IMR-90 (cell line): ENCODE measurements around the gene SLC25A33. TPM values are rescaled to one million over a fixed set of nuclear protein-coding genes. Genes with fewer than 3 reads are reported as not detected.

ENCODE experiments used
- ATAC-seq: fragments of 200-7000 bp; cut with Tn5 transposase; 2 replicates; pipeline ENCODE4 v1.9.1; 2020; ENCODE audit warnings: low read depth, mild to moderate bottlenecking, moderate library complexity
- BruUV-seq: library from RNA; stranded (reverse); fragments of 400-500 nt; replicated peaks from 2 replicates; lab custom pipeline; 2021; lab: Mats Ljungman, UMichigan
- CTCF ChIA-PET: fragments of 300-600 bp; formaldehyde crosslinking; extraction: SDS; loops from one replicate; lab custom pipeline; 2021; ENCODE audit warnings: antibody characterized with exemption; lab: Yijun Ruan, JAX
- POLR2A ChIA-PET: fragments of 300-600 bp; sonication (Branson Sonifier 250); formaldehyde crosslinking; loops from one replicate; lab custom pipeline; 2022; ENCODE audit warnings: antibody characterized with exemption; ENCODE audit not compliant: unreplicated experiment; lab: Charles Lee
- DNase-seq: peaks from one replicate; pipeline ENCODE4 v3.0.0; 2013
- H2AFZ ChIP-seq: replicated peaks from 2 replicates; pipeline ENCODE3; 2013; ENCODE audit warnings: low read length, mild to moderate bottlenecking; ENCODE audit not compliant: poor library complexity
- H2AK5ac ChIP-seq: 2 replicates; pipeline ENCODE4 v1.6.1; 2013; ENCODE audit warnings: low read depth, low read length, inconsistent platforms
- H2AK9ac ChIP-seq: replicated peaks from 2 replicates; pipeline ENCODE3; 2013; ENCODE audit warnings: mild to moderate bottlenecking, low read depth, low read length, moderate library complexity; ENCODE audit not compliant: poor library complexity
- H2BK120ac ChIP-seq: 2 replicates; pipeline ENCODE4 v1.6.1; 2013; ENCODE audit warnings: low read depth, low read length, inconsistent platforms
- H2BK15ac ChIP-seq: 3 replicates; pipeline ENCODE4 v1.6.1; 2013; ENCODE audit warnings: low read depth, low read length, inconsistent platforms
- H2BK20ac ChIP-seq: 2 replicates; pipeline ENCODE4 v1.6.1; 2013; ENCODE audit warnings: low read depth, mild to moderate bottlenecking, inconsistent platforms, low read length, moderate library complexity
- H2BK5ac ChIP-seq: 2 replicates; pipeline ENCODE4 v1.6.1; 2013; ENCODE audit warnings: mild to moderate bottlenecking, low read depth, low read length, inconsistent platforms; ENCODE audit not compliant: poor library complexity, severe bottlenecking
- H3K14ac ChIP-seq: replicated peaks from 2 replicates; pipeline ENCODE4 v1.6.1; 2013; ENCODE audit warnings: low read depth, low read length, inconsistent platforms
- H3K18ac ChIP-seq: 2 replicates; pipeline ENCODE4 v1.6.1; 2013; ENCODE audit warnings: low read depth, low read length, control low read depth
- H3K23ac ChIP-seq: 2 replicates; pipeline ENCODE4 v1.6.1; 2013; ENCODE audit warnings: low read depth, low read length, inconsistent platforms
- H3K27ac ChIP-seq: 2 replicates; pipeline ENCODE4 v1.5.1; 2013; ENCODE audit warnings: mild to moderate bottlenecking, control low read depth, low read length; ENCODE audit not compliant: insufficient read depth
- H3K27me3 ChIP-seq: 2 replicates; pipeline ENCODE4 v1.6.1; 2013; ENCODE audit warnings: low read length; ENCODE audit not compliant: control insufficient read depth, insufficient read depth
- H3K36me3 ChIP-seq: 2 replicates; pipeline ENCODE4 v1.6.1; 2013; ENCODE audit warnings: low read length, mixed read lengths; ENCODE audit not compliant: control insufficient read depth, insufficient read depth
- H3K4ac ChIP-seq: 2 replicates; pipeline ENCODE4 v1.6.1; 2013; ENCODE audit warnings: low read depth, low read length, inconsistent platforms
- H3K4me1 ChIP-seq: 2 replicates; pipeline ENCODE4 v1.6.1; 2013; ENCODE audit warnings: low read length, mixed read lengths; ENCODE audit not compliant: control insufficient read depth, insufficient read depth
- H3K4me2 ChIP-seq: 2 replicates; pipeline ENCODE4 v1.6.1; 2013; ENCODE audit warnings: low read depth, mild to moderate bottlenecking, control low read depth, low read length, moderate library complexity
- H3K4me3 ChIP-seq: 2 replicates; pipeline ENCODE4 v1.5.1; 2013; ENCODE audit warnings: low read depth, mild to moderate bottlenecking, control low read depth, low read length, moderate library complexity; ENCODE audit not compliant: insufficient read depth
- H3K56ac ChIP-seq: 2 replicates; pipeline ENCODE4 v1.6.1; 2013; ENCODE audit warnings: low read length, inconsistent platforms; ENCODE audit not compliant: insufficient read depth; ENCODE audit errors: extremely low read depth
- H3K79me1 ChIP-seq, 2 experiments: 2 replicates each; pipeline ENCODE4 v1.6.1; 2013; ENCODE audit warnings: low read length in 2 of 2, inconsistent platforms in 1 of 2, low read depth in 1 of 2
- H3K9ac ChIP-seq: 2 replicates; pipeline ENCODE4 v1.6.1; 2013; ENCODE audit warnings: low read depth, low read length, control low read depth
- H3K9me1 ChIP-seq: 2 replicates; pipeline ENCODE4 v1.6.1; 2013; ENCODE audit warnings: low read length, inconsistent platforms; ENCODE audit not compliant: insufficient read depth
- H3K9me3 ChIP-seq: 2 replicates; pipeline ENCODE4 v1.6.1; 2013; ENCODE audit warnings: low read length; ENCODE audit not compliant: control insufficient read depth, insufficient read depth
- H4K20me1 ChIP-seq: 2 replicates; pipeline ENCODE4 v1.6.1; 2013; ENCODE audit warnings: low read length, inconsistent platforms; ENCODE audit not compliant: insufficient read depth
- H4K5ac ChIP-seq: 2 replicates; pipeline ENCODE4 v1.6.1; 2013; ENCODE audit warnings: mild to moderate bottlenecking, low read depth, low read length, control low read depth
- H4K8ac ChIP-seq, 2 experiments: 2 replicates each; pipeline ENCODE4 v1.6.1; 2013; ENCODE audit warnings: low read depth in 2 of 2, low read length in 2 of 2, control low read depth in 1 of 2, inconsistent platforms in 1 of 2
- H4K91ac ChIP-seq: 2 replicates; pipeline ENCODE4 v1.6.1; 2013; ENCODE audit warnings: low read depth, low read length, inconsistent platforms; ENCODE audit not compliant: insufficient read depth
- BHLHE40 ChIP-seq: fragments of 150-350 bp; IDR thresholded peaks from 2 replicates; pipeline ENCODE4 v1.6.1; 2016; ENCODE audit warnings: mild to moderate bottlenecking, low read depth, low read length
- CTCF ChIP-seq: conservative IDR thresholded peaks from 2 replicates; pipeline ENCODE4 v1.5.1; 2012; ENCODE audit warnings: mild to moderate bottlenecking, low read depth, low read length, improper control_type of control experiment
- ELK1 ChIP-seq: fragments of 150-350 bp; IDR thresholded peaks from 2 replicates; pipeline ENCODE4 v1.6.1; 2016; ENCODE audit warnings: low read depth, mild to moderate bottlenecking, low read length, moderate library complexity, borderline replicate concordance
- FOS ChIP-seq: fragments of 150-350 bp; IDR thresholded peaks from 2 replicates; pipeline ENCODE4 v1.6.1; 2016; ENCODE audit warnings: low read depth, low read length
- MAFK ChIP-seq: IDR thresholded peaks from 2 replicates; pipeline ENCODE4 v1.6.1; 2012; ENCODE audit warnings: low read depth, low read length, improper control_type of control experiment
- NFE2L2 ChIP-seq: fragments of 150-350 bp; IDR thresholded peaks from 2 replicates; pipeline ENCODE4 v1.6.1; 2016; ENCODE audit warnings: low read depth, mild to moderate bottlenecking, low read length
- RAD21 ChIP-seq: IDR thresholded peaks from 2 replicates; pipeline ENCODE4 v1.6.1; 2012; ENCODE audit warnings: low read length, improper control_type of control experiment
- RCOR1 ChIP-seq: IDR thresholded peaks from 2 replicates; pipeline ENCODE4 v1.6.1; 2012; ENCODE audit warnings: mild to moderate bottlenecking, low read length, improper control_type of control experiment; ENCODE audit not compliant: insufficient replicate concordance
- RFX5 ChIP-seq: IDR thresholded peaks from 2 replicates; pipeline ENCODE4 v1.8.0; 2012; ENCODE audit warnings: low read depth, mild to moderate bottlenecking, low read length, moderate library complexity
- SMC3 ChIP-seq: fragments of 150-350 bp; IDR thresholded peaks from 2 replicates; pipeline ENCODE4 v1.6.1; 2016; ENCODE audit warnings: low read depth, mild to moderate bottlenecking, antibody characterized with exemption, low read length, moderate library complexity
- WGBS, 2 experiments: methylation state at CpG; one replicate each; pipeline versions ENCODE4 v1.1.5 to v1.1.7; 2013; ENCODE audit warnings: missing lambda C conversion rate in 2 of 2; ENCODE audit not compliant: insufficient read length in 1 of 2; ENCODE audit errors: extremely low coverage in 2 of 2; 5-methylcytosine and 5-hydroxymethylcytosine counted together
- dilution Hi-C: fragments of 300-500 bp; cut with HindIII; formaldehyde crosslinking; loops from one replicate; pipeline ENCODE4 v1.14.3; 2018; ENCODE audit warnings: low sequenced_read_pairs; ENCODE audit not compliant: unreplicated experiment
- in situ Hi-C: fragments of 300-500 bp; cut with MboI; formaldehyde crosslinking; loops from 3 replicates; pipeline ENCODE4 v1.14.3; 2019; ENCODE audit warnings: low sequenced_read_pairs, inconsistent platforms, mixed read lengths
- intact Hi-C: fragments of 100-400 bp; cut with micrococcal nuclease; formaldehyde crosslinking; loops from 2 replicates; pipeline ENCODE4 v1.10.0; 2022
- polyA plus RNA-seq, 3 experiments: library from polyadenylated mRNA; depleted of rRNA; stranded (reverse); fragments of >200 nt; gene quantifications; 2 replicates each; pipeline ENCODE4 v1.2.3, GENCODE V29; 2012; ENCODE audit warnings: low replicate concordance in 1 of 3
- total RNA-seq: library from RNA; depleted of rRNA; stranded (reverse); fragments of >200 nt; gene quantifications from 2 replicates; pipeline ENCODE4 v1.2.3, GENCODE V29; 2012

SLC25A33 gene
- total and polyA plus RNA-seq, 2 of the 4 experiments (the other 2 are of a cell fraction): 2.5 to 3.0 TPM

- H4K5ac ChIP-seq: no peak overlapping the region
- no peak overlapping the region for H3K4ac ChIP-seq
- H3K56ac ChIP-seq: no peak overlapping the region
- intact Hi-C loops: no loop called here
- no peaks in the 10 kb centered on the region for H3K36me3 ChIP-seq
- H2AK5ac ChIP-seq: no peak overlapping the region
- H4K8ac ChIP-seq: no peak overlapping the region
- no peak for TF ChIP-seq RAD21
- TF ChIP-seq CTCF: no peak
- no peak for TF ChIP-seq ELK1
- TF ChIP-seq SMC3: no peak
- no peak for TF ChIP-seq BHLHE40
- no peak for TF ChIP-seq RCOR1
- no peak for TF ChIP-seq FOS
- no peak for TF ChIP-seq NFE2L2
- TF ChIP-seq MAFK: no peak
- no peak for TF ChIP-seq RFX5
- no peak overlapping the region for H3K9ac ChIP-seq
- H3K18ac ChIP-seq: no peak overlapping the region
- H3K79me1 ChIP-seq: no peaks in the 10 kb centered on the region
- BruUV-seq: no TSS peak
- no peak overlapping the region for H3K4me3 ChIP-seq
- H3K23ac ChIP-seq: no peak overlapping the region
- no peak overlapping the region for H2BK120ac ChIP-seq
- DNase-seq: no peak
- ChIA-PET POLR2A (no interaction called here), CTCF (interaction anchor here (0.6 kb wide), 1 partner anchor 36 kb away, joined by 9 read pairs; no protein-coding TSS in a partner anchor)
- no peak for ATAC-seq
- no peaks in the 10 kb centered on the region for H3K9me1 ChIP-seq
- no peaks in the 10 kb centered on the region for H3K4me1 ChIP-seq
- no peak overlapping the region for H3K14ac ChIP-seq
- dilution Hi-C loops: no loop called here
- H2AK9ac ChIP-seq: no peak overlapping the region
- peaks cover 15% of the 10 kb centered on the region for H3K27me3 ChIP-seq
- WGBS, 2 experiments: no CpG with 5 or more reads among the region's 10 CpGs
- in situ Hi-C loops: no loop called here
- H2AFZ ChIP-seq: no peak overlapping the region
- no peaks in the 10 kb centered on the region for H4K20me1 ChIP-seq
- 0 out of 2 replicates have a peak, but pooled peaks cover 3% of the 10 kb centered on the region for H3K9me3 ChIP-seq
- no peak overlapping the region for H4K91ac ChIP-seq
- H2BK20ac ChIP-seq: no peak overlapping the region
- H3K27ac ChIP-seq: no peak overlapping the region
- H3K4me2 ChIP-seq: no peak overlapping the region
- no peak overlapping the region for H2BK5ac ChIP-seq
- no peak overlapping the region for H2BK15ac ChIP-seq
Observed at GRCh38 chr1:9518454-9518998, 20.7 kb upstream of the SLC25A33 start.
